ENCODE measurements around the gene ACIN1. TPM values are rescaled to one million over a fixed set of nuclear protein-coding genes. Genes with fewer than 3 reads are reported as not detected.

ACIN1 gene
- total and polyA plus RNA-seq, 2 of the 8 experiments (the other 6 are each of a cell fraction or from before 2014, with no cell fraction given), result 132 to 233 TPM

DNA sequence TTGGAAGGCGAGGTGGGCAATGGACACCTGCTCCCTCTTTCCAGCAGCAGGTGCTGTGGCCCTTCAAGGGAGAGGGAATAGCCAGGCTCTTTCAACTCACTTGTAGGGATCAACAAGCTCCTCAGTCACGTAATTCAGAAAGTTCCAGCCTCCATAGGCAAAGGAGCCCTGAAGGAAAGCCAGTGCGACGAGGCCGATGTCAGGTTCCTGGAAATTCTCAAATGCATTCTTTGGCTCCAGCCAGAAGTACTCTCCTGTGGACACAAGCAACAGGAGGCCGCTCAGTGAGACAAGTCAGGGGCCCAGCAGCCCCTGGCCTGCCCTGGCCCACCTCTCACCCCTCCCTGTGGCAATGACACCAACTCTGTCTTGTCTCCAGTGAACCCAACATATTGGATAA, 45.4 kb upstream of the ACIN1 start:
- no peak overlapping the region for H4K5ac ChIP-seq (ENCODE audit: insufficient read length, low read depth, low read length)
- H3K79me2 ChIP-seq (ENCODE audit: control insufficient read depth in 1 of 2, insufficient read depth in 2 of 2, low read length in 2 of 2), result no peaks in the 10 kb centered on the region
- CTCF ChIA-PET (ENCODE audit: partially characterized antibody), result interaction anchor here (0.6 to 3.9 kb wide), 6 partner anchors 11 to 185 kb away, joined by 3 to 21 read pairs (median 3); no protein-coding TSS in a partner anchor
- no peak overlapping the region for H3K14ac ChIP-seq (ENCODE audit: insufficient read length)
- TF ChIP-seq POLR2A (IDR thresholded peaks at IDR 0.05; ENCODE audit: control extremely low read depth in 1 of 2, low read depth in 2 of 2, low read length in 2 of 2), result no peak
- no peak for TF ChIP-seq CBX8 (IDR thresholded peaks at IDR 0.05; ENCODE audit: borderline replicate concordance, low read depth, low read length)
- TF ChIP-seq, protein P1, sequence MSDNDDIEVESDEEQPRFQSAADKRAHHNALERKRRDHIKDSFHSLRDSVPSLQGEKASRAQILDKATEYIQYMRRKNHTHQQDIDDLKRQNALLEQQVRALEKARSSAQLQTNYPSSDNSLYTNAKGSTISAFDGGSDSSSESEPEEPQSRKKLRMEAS (IDR thresholded peaks at IDR 0.05), result no peak
- TF ChIP-seq RAD21 (IDR thresholded peaks at IDR 0.05 in 1 of 2, conservative IDR thresholded peaks at IDR 0.05 in 1 of 2; ENCODE audit: low read depth in 2 of 2, low read length in 2 of 2), result peak; percentile 25 to 37; a peak in 3 of 4 replicates
- TF ChIP-seq, protein P2, sequence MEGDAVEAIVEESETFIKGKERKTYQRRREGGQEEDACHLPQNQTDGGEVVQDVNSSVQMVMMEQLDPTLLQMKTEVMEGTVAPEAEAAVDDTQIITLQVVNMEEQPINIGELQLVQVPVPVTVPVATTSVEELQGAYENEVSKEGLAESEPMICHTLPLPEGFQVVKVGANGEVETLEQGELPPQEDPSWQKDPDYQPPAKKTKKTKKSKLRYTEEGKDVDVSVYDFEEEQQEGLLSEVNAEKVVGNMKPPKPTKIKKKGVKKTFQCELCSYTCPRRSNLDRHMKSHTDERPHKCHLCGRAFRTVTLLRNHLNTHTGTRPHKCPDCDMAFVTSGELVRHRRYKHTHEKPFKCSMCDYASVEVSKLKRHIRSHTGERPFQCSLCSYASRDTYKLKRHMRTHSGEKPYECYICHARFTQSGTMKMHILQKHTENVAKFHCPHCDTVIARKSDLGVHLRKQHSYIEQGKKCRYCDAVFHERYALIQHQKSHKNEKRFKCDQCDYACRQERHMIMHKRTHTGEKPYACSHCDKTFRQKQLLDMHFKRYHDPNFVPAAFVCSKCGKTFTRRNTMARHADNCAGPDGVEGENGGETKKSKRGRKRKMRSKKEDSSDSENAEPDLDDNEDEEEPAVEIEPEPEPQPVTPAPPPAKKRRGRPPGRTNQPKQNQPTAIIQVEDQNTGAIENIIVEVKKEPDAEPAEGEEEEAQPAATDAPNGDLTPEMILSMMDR (IDR thresholded peaks at IDR 0.05; ENCODE audit: control extremely low read depth in 1 of 3, insufficient read depth in 1 of 3, low read depth in 1 of 3, low read length in 3 of 3), result peak in 2 of 3 experiments; percentile 8 to 10; a peak in 1 of 4 replicates
- no peaks in the 10 kb centered on the region for H3K27me3 ChIP-seq (replicated peaks in 1 of 4; ENCODE audit: control insufficient read depth in 3 of 4, extremely low read depth in 1 of 4, insufficient read depth in 3 of 4, low read length in 3 of 4)
- peaks cover 10 to 55% (median 35%) of the 10 kb centered on the region in 4 experiments; a peak in 6 of 8 replicates for H3K36me3 ChIP-seq (ENCODE audit: control insufficient read depth in 2 of 4, insufficient read depth in 4 of 4, low read length in 3 of 4)
- H3K79me1 ChIP-seq (ENCODE audit: low read depth, low read length), result no peaks in the 10 kb centered on the region
- 92% methylated on average over 6 of the region's 6 CpGs; no CpG with 5 or more reads in 1 of the 2 experiments for WGBS, 2 experiments (ENCODE audit: extremely low coverage in 1 of 2, insufficient coverage in 1 of 2, insufficient read length in 1 of 2, insufficient replicate concordance in 2 of 2, low coverage in 1 of 2, low lambda C conversion rate in 2 of 2, missing lambda C conversion rate in 1 of 2)
- H3K4ac ChIP-seq (replicated peaks; ENCODE audit: insufficient read length, low read depth, low read length), result no peak overlapping the region
- no peak overlapping the region for H2AFZ ChIP-seq (ENCODE audit: low read length)
- FAIRE-seq (no peak), DNase-seq (ENCODE audit: low read depth in 1 of 2, low spot score in 2 of 2) (no peak)
- H2BK5ac ChIP-seq (ENCODE audit: low read depth, low read length), result no peak overlapping the region
- H2BK15ac ChIP-seq (ENCODE audit: low read length), result no peak overlapping the region
- no peak overlapping the region for H3K56ac ChIP-seq (replicated peaks; ENCODE audit: insufficient read length, low read depth, low read length)
- H3K27ac ChIP-seq (ENCODE audit: low read depth, low read length), result no peak overlapping the region
- H3K23me2 ChIP-seq (ENCODE audit: low read depth, low read length), result no peaks in the 10 kb centered on the region; the same call in 1 of the 2 replicates
- no peak overlapping the region for H4K91ac ChIP-seq (replicated peaks; ENCODE audit: insufficient read length, low read length)
- POLR2A ChIA-PET (ENCODE audit: partially characterized antibody), result interaction anchor here (0.6 to 3.2 kb wide), 5 partner anchors 12 to 187 kb away, joined by 3 to 9 read pairs (median 3); no protein-coding TSS in a partner anchor
- no peak overlapping the region for H3K4me3 ChIP-seq (ENCODE audit: extremely low read depth in 1 of 4, insufficient read depth in 2 of 4, low read depth in 3 of 4, low read length in 4 of 4)
- no peak overlapping the region for H4K8ac ChIP-seq (ENCODE audit: extremely low read depth, insufficient read depth, low read length)
- no peak overlapping the region for H2BK12ac ChIP-seq (ENCODE audit: low read depth, low read length)
- no peak overlapping the region for H2BK120ac ChIP-seq (replicated peaks; ENCODE audit: low read depth, low read length)
- no peak overlapping the region for H3K9ac ChIP-seq (replicated peaks in 1 of 4; ENCODE audit: extremely low read depth in 1 of 4, low read depth in 3 of 4, low read length in 3 of 4)
- H3K9me3 ChIP-seq (ENCODE audit: insufficient read depth in 2 of 2, low read depth in 1 of 2, low read length in 1 of 2), result no peaks in the 10 kb centered on the region
- no peak overlapping the region for H2BK20ac ChIP-seq (ENCODE audit: low read length)
- peaks cover 2 to 5% of the 10 kb centered on the region in 2 experiments for H4K20me1 ChIP-seq (replicated peaks in 1 of 2; ENCODE audit: control insufficient read depth in 1 of 2, insufficient read depth in 2 of 2, low read length in 2 of 2)
- no peak overlapping the region for H3K4me2 ChIP-seq (ENCODE audit: insufficient read depth in 1 of 2, low read depth in 2 of 2, low read length in 2 of 2)
- H3K4me1 ChIP-seq (replicated peaks in 1 of 4; ENCODE audit: control insufficient read depth in 3 of 4, insufficient read depth in 4 of 4, low read length in 3 of 4), result no peaks in the 10 kb centered on the region
- no peak overlapping the region for H2AK5ac ChIP-seq (ENCODE audit: low read depth, low read length)
- H3K23ac ChIP-seq (ENCODE audit: insufficient read length), result no peak overlapping the region
- no peak overlapping the region for H3K18ac ChIP-seq (ENCODE audit: extremely low read depth, low read length)
